ACHN (cell line): ENCODE measurements around the gene DEPP1.

Source experiments
- DNase-seq: peaks from one replicate; pipeline ENCODE4 v3.0.0-alpha.2; 2015
- in situ Hi-C: cut with HindIII; loops from 2 replicates; pipeline ENCODE4 v1.10.0; 2017; ENCODE audit warnings: low sequenced_read_pairs, low pct_ligation_motif_present, low pct_unique_long_range_greater_than_20kb

DEPP1 gene

GRCh38 chr10:44944354-44944753 lies 34.3 kb downstream of the DEPP1 start:
- in situ Hi-C loops = no loop called here
- no peak for DNase-seq

GRCh38 chr10:44939691-44940401 lies 38.8 kb downstream of the DEPP1 start:
- in situ Hi-C loops = no loop called here
- DNase-seq = no peak

- DNase-seq = no peak
Measured at GRCh38 chr10:44938956-44939355, 39.7 kb downstream of the DEPP1 start.

GRCh38 chr10:44937196-44938005 lies 41.2 kb downstream of the DEPP1 start:
- DNase-seq = no peak
- in situ Hi-C loops = no loop called here

More at GRCh38 chr10:44938956-44939355, 39.7 kb downstream of the DEPP1 start:
- in situ Hi-C loops = no loop called here

- in situ Hi-C loops = no loop called here
- no peak for DNase-seq
Measured at GRCh38 chr10:44936314-44936975, 42.2 kb downstream of the DEPP1 start.

GRCh38 chr10:44935966-44936295 lies 42.7 kb downstream of the DEPP1 start:
- in situ Hi-C loops = no loop called here
- no peak for DNase-seq

- in situ Hi-C loops = no loop called here
- peak; percentile 58 for DNase-seq
Measured at GRCh38 chr10:44935201-44935965, 43.2 kb downstream of the DEPP1 start.

GRCh38 chr10:44934416-44935200 lies 44.0 kb downstream of the DEPP1 start:
- DNase-seq = no peak
- in situ Hi-C loops = no loop called here

GRCh38 chr10:44933451-44934321 lies 44.9 kb downstream of the DEPP1 start:
- DNase-seq = no peak
- in situ Hi-C loops = no loop called here

GRCh38 chr10:44932517-44933450 lies 45.8 kb downstream of the DEPP1 start:
- in situ Hi-C loops = no loop called here
- peak; percentile 80 for DNase-seq

GRCh38 chr10:44931621-44932516 lies 46.7 kb downstream of the DEPP1 start:
- DNase-seq = no peak
- in situ Hi-C loops = no loop called here

GRCh38 chr10:44930904-44931620 lies 47.5 kb downstream of the DEPP1 start:
- no peak for DNase-seq
- in situ Hi-C loops = no loop called here

- DNase-seq = no peak
- in situ Hi-C loops = no loop called here
Measured at GRCh38 chr10:44929356-44930255, 49.0 kb downstream of the DEPP1 start.

GRCh38 chr10:44928462-44928861 lies 50.1 kb downstream of the DEPP1 start:
- in situ Hi-C loops = no loop called here
- DNase-seq = no peak
